ACC112 (cell line): ENCODE measurements around the gene RTKN2.
A peak's percentile ranks its signal among the peaks of the same experiment; 100 is the strongest.

Experiments
- H2AFZ ChIP-seq: fragments of 200-600 bp; sonication (generic); one replicate; pipeline ENCODE4 v1.6.0; 2017; ENCODE audit warnings: antibody characterized with exemption, low read length; ENCODE audit not compliant: unreplicated experiment
- H3K27ac ChIP-seq: fragments of 200-600 bp; sonication (generic); 2 replicates; pipeline ENCODE4 v1.5.1; 2014; ENCODE audit warnings: low read depth, mild to moderate bottlenecking, antibody characterized with exemption, low read length, moderate library complexity
- H3K27me3 ChIP-seq: fragments of 200-600 bp; sonication (generic); 2 replicates; pipeline ENCODE4 v1.6.1; 2014; ENCODE audit warnings: mild to moderate bottlenecking, antibody characterized with exemption, low read length, moderate library complexity, mixed read lengths; ENCODE audit not compliant: insufficient read depth
- H3K36me3 ChIP-seq: fragments of 200-600 bp; sonication (generic); 2 replicates; pipeline ENCODE4 v1.6.1; 2016; ENCODE audit warnings: mild to moderate bottlenecking, antibody characterized with exemption, low read length, moderate library complexity, mixed read lengths; ENCODE audit not compliant: insufficient read depth
- H3K4me1 ChIP-seq: fragments of 200-600 bp; sonication (generic); one replicate; pipeline ENCODE4 v1.6.1; 2016; ENCODE audit warnings: low read length, mixed read lengths; ENCODE audit not compliant: insufficient read depth, unreplicated experiment, control insufficient read depth
- H3K4me3 ChIP-seq: fragments of 200-600 bp; sonication (generic); 2 replicates; pipeline ENCODE4 v1.5.1; 2014; ENCODE audit warnings: mild to moderate bottlenecking, low read depth, low read length
- H3K79me2 ChIP-seq: fragments of 200-600 bp; sonication (generic); one replicate; pipeline ENCODE4 v1.6.0; 2016; ENCODE audit warnings: low read length; ENCODE audit not compliant: control insufficient read depth, unreplicated experiment, insufficient read depth

Gene RTKN2

GRCh38 chr10:62178568-62178967 lies 90.1 kb downstream of the RTKN2 start:
- H3K36me3 ChIP-seq: no peaks in the 10 kb centered on the region
- H3K27me3 ChIP-seq: no peaks in the 10 kb centered on the region
- no peak overlapping the region for H2AFZ ChIP-seq
- no peak overlapping the region for H3K4me3 ChIP-seq
- H3K4me1 ChIP-seq: no peaks in the 10 kb centered on the region
- no peaks in the 10 kb centered on the region for H3K79me2 ChIP-seq
- H3K27ac ChIP-seq: no peak overlapping the region

DNA sequence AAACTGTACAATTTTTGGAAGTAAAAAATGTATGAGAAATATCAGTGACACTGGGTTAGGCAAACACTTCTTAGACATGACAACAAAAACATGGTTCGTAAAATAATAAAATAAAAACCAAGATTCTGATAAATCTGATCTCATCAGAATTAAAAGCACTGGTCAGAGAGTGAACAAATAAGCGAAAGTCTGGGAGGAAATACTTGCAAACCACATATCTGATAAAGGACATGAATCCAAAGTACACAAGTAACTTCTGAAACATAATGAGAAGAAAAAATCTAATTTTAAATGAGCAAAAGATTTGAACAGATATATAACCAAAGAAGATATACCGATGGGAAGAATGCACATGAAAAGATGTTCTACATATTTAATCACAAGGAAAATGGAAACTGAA lies 91.5 kb downstream of the RTKN2 start:
- H3K4me1 ChIP-seq: no peaks in the 10 kb centered on the region
- peaks cover 6% of the 10 kb centered on the region for H3K36me3 ChIP-seq
- H3K4me3 ChIP-seq: no peak overlapping the region
- no peaks in the 10 kb centered on the region for H3K79me2 ChIP-seq
- no peak overlapping the region for H2AFZ ChIP-seq
- no peaks in the 10 kb centered on the region for H3K27me3 ChIP-seq
- H3K27ac ChIP-seq: no peak overlapping the region

GRCh38 chr10:62175251-62175650 lies 93.4 kb downstream of the RTKN2 start:
- Histone ChIP-seq H3K4me1 (no peaks in the 10 kb centered on the region), H3K79me2 (no peaks in the 10 kb centered on the region), H3K27ac (no peak overlapping the region), H3K36me3 (peaks cover 10% of the 10 kb centered on the region), H3K27me3 (no peaks in the 10 kb centered on the region), H3K4me3 (no peak overlapping the region), H2AFZ (no peak overlapping the region)

DNA sequence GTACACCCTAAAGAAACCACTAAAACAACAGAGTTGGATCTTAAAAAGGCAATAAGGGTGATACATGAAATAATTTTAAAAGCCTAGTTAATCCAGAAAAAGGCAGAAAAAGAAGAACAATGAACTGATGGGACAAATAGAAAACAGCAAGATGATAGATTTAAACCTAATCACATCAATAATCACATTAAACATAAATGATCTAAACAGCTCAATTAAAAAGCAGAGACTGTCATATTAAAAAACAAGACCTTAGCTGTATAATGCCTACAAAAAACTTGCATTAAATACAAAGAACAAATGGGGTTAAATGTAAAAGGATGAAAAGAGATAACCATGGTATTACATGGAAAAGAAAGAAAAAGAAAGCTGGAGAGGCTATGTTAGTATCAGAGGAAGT lies 96.2 kb downstream of the RTKN2 start:
- Histone ChIP-seq H3K4me3 (no peak overlapping the region), H3K4me1 (no peaks in the 10 kb centered on the region), H3K79me2 (no peaks in the 10 kb centered on the region), H3K27ac (no peak overlapping the region), H3K36me3 (peaks cover 10% of the 10 kb centered on the region), H2AFZ (no peak overlapping the region), H3K27me3 (no peaks in the 10 kb centered on the region)

DNA sequence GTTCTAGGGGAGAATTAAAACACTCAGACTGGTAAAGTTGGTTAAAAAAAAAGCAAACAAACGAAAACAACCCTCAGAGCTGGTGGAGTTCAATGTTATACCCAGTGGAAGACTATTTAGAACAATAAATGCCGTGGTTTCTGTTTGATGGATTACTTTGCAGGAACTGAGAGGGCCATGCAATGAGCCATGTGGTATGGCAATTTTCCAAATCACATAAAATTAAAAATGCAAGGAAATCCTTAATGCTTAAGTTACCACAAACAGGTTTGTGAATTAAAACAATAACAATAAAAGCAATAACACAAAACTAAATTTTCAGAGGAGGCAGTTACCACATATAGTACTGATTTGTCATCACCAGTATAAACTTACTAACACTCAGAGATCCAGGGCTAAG lies 96.9 kb downstream of the RTKN2 start:
- Histone ChIP-seq H3K79me2 (no peaks in the 10 kb centered on the region), H3K4me3 (no peak overlapping the region)

DNA sequence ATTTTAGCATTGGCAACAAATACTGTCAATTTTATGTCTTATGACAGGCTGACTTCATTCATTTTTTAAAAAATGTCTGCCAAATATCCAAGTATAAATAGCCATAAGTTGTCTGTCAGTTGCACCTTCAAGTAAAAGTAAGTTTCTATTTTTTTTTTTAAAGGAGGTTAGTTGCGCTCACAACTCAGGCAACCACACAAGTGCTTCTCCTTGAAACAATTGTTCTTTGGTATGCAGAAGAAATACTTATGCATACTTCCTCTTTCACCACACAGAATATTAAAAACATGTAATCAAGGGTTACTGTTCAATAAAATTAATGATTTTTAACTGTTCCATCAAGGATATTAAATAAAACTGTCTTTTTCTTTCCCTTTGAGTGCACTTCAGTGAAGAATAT lies 97.9 kb downstream of the RTKN2 start:
- H3K27me3 ChIP-seq: no peaks in the 10 kb centered on the region
- peaks cover 10% of the 10 kb centered on the region for H3K36me3 ChIP-seq
- no peaks in the 10 kb centered on the region for H3K79me2 ChIP-seq
- no peak overlapping the region for H3K4me3 ChIP-seq
- no peak overlapping the region for H2AFZ ChIP-seq
- H3K4me1 ChIP-seq: peaks cover 13% of the 10 kb centered on the region
- no peak overlapping the region for H3K27ac ChIP-seq

More for the DNA sequence above, 96.9 kb downstream of the RTKN2 start:
- H2AFZ ChIP-seq: no peak overlapping the region
- H3K27me3 ChIP-seq: no peaks in the 10 kb centered on the region
- peaks cover 10% of the 10 kb centered on the region for H3K36me3 ChIP-seq
- peaks cover 5% of the 10 kb centered on the region for H3K4me1 ChIP-seq
- no peak overlapping the region for H3K27ac ChIP-seq

- peak overlapping the region; percentile 25; the same call in 1 of the 2 replicates for H3K27ac ChIP-seq
- peaks cover 13% of the 10 kb centered on the region for H3K4me1 ChIP-seq
- H3K27me3 ChIP-seq: no peaks in the 10 kb centered on the region
- no peaks in the 10 kb centered on the region for H3K36me3 ChIP-seq
- peak overlapping the region; percentile 82 for H2AFZ ChIP-seq
- H3K79me2 ChIP-seq: no peaks in the 10 kb centered on the region
- peak overlapping the region; percentile 40; the same call in 1 of the 2 replicates for H3K4me3 ChIP-seq
Observed at GRCh38 chr10:62166331-62167131, 102.1 kb downstream of the RTKN2 start.

DNA sequence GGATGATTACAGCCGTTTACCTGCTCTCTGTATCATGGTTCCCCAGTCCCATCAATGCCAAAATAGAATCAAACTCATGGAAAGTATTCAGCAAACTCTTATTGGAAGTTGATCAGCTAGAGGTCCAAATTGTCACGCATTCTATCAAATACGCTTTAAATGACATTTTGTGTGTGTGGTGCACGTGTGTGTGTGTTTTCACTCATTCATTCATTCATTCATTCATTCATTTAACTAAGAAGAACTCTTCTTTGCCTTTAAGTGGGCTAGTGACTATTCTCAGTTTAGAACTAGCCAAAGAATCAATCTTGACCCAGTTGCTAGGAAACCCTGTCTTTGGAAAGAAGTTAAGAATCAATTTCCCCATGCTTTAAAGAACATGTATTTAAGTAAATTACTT lies 102.8 kb downstream of the RTKN2 start:
- H3K27ac ChIP-seq: 0 out of 2 replicates have a peak overlapping the region, but pooled peaks have one; percentile 25
- H2AFZ ChIP-seq: peak overlapping the region; percentile 82
- H3K27me3 ChIP-seq: no peaks in the 10 kb centered on the region
- no peaks in the 10 kb centered on the region for H3K36me3 ChIP-seq
- H3K79me2 ChIP-seq: no peaks in the 10 kb centered on the region
- H3K4me3 ChIP-seq: no peak overlapping the region
- peaks cover 13% of the 10 kb centered on the region for H3K4me1 ChIP-seq

DNA sequence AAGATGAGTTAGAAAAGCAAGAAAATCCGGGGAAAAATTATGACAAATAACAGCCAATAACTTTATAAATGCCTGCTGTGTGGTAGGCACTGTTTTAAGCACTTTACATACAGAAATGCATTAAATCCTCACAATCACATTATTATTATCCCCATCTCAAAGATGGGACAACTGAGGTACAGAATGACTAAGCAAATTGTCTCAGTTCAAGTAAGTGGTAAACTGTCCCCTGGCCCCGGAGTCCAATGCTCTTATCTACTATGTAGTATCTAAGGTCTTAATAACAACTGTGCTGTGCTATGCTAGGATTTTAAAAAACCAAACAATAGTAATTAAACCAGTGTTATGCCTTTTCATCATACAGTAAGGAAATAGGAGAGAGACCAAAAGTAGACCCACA lies 105.6 kb downstream of the RTKN2 start:
- H2AFZ ChIP-seq: peak overlapping the region; percentile 13
- no peak overlapping the region for H3K4me3 ChIP-seq
- H3K27ac ChIP-seq: no peak overlapping the region
- no peaks in the 10 kb centered on the region for H3K27me3 ChIP-seq
- no peaks in the 10 kb centered on the region for H3K79me2 ChIP-seq
- no peaks in the 10 kb centered on the region for H3K36me3 ChIP-seq
- H3K4me1 ChIP-seq: peaks cover 13% of the 10 kb centered on the region

- H2AFZ ChIP-seq: peak overlapping the region; percentile 13
- no peak overlapping the region for H3K4me3 ChIP-seq
- H3K27ac ChIP-seq: no peak overlapping the region
- peaks cover 13% of the 10 kb centered on the region for H3K4me1 ChIP-seq
- H3K27me3 ChIP-seq: no peaks in the 10 kb centered on the region
- H3K79me2 ChIP-seq: no peaks in the 10 kb centered on the region
- no peaks in the 10 kb centered on the region for H3K36me3 ChIP-seq
Observed at GRCh38 chr10:62162261-62162981, 106.2 kb downstream of the RTKN2 start.

- Histone ChIP-seq H3K4me3 (no peak overlapping the region), H3K27ac (no peak overlapping the region), H3K4me1 (no peaks in the 10 kb centered on the region), H3K36me3 (no peaks in the 10 kb centered on the region), H3K27me3 (no peaks in the 10 kb centered on the region), H2AFZ (no peak overlapping the region), H3K79me2 (no peaks in the 10 kb centered on the region)
Observed at GRCh38 chr10:62159351-62159750, 109.3 kb downstream of the RTKN2 start.
